Femur (tissue), 1 donor: ENCODE data around the gene CDKAL1.
A peak's percentile ranks its signal among the peaks of the same experiment; 100 is the strongest.
"Not testable (repeated sequence)": the region's sequence is repeated elsewhere in the genome, so short reads cannot be mapped to it uniquely, and the experiment has no call there.

Experiments used
- DNase-seq: peaks from one replicate; pipeline ENCODE4 v3.0.0-alpha.2; 2017

CDKAL1 gene

DNA sequence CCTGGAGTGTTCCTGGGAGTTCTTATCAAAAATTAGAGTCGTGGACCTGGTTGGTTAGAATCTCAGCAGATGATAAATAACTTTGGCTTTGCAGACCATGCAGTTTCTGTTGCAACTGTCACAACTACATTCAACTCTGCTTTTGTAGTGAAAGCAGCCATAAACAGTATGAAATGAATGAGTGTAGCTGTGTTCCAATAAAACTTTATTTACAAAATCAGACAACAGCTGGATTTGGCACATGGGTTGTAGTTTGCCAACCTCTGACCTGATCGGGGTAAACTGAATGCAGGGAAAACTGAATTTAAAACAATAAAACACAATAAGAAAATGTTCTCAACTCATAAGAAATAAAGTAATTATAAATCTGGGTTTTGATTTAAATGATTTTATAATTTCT, 513.8 kb downstream of the CDKAL1 start:
- no peak for DNase-seq

DNA sequence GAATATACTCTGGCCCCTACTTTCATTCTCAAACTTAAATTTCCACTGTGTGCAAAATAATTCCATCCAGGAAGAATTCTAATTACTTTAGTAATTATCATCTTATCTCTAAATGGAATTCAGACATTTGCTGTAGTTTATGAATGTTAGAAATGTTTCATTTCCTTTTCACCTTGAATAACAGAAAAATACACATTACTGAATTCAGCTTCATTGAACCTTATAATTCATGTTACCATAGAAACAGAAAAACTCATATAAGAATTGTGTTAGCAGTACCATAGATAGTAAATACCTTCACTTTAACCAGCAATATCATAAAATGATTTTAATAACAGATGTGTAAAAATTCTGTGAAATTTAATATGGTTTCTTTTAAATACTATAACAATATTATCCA, 514.9 kb downstream of the CDKAL1 start:
- no peak for DNase-seq

DNA sequence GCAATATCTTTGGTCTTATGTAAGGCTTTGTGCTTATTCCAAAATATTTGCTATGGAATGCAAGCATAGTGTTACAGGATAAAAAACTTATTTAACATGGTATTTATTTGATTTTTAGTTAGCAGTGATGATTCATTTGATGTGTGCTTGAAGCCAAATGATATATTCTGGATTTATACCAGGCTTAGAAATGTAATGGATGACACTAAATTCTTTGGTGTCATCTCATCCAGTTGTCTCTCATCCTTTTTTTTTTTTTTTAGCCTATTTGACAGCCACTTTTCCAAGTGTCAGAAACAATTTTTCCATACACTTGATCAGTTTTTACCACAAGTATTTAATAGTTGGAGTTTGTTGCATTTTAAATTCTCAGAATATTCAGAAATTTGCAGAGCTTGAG, 515.3 kb downstream of the CDKAL1 start:
- no peak for DNase-seq

DNA sequence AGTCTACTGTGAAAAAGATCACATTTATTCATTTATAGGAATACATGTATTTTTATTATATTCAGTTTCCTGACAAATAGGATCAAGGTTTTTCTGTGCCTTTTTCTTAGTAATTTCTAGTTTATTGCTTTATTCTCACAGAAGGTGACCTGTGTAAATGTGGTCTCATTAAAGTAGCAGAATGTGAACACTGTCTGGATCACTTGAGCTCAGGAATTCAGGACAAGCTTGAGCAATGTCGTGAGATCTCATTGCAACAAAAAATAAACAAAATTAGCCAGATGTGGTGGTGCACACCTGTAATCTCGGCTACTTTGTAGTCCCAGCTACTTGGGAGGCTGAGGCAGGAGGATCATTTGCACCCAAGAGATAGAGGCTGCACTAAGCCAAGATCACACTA, 516.7 kb downstream of the CDKAL1 start:
- DNase-seq = no peak

DNA sequence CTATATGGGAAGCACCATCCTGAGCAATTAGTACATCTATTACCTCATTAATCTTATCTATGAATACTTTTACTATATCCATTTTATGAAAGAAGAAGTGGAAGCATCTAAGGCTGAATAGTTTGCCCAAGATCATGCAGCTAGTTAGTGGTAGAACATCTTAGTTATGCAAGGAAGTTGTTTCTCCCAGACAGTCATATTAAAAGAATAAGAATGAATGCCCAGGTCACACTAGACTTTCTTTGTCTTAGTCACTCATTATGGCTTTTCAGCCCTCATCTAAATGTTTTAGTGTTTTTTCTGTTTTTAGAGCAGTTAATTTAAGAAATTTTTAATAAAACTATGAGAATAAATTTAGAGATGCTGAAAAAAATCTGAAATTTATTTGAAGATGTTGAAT, 517.5 kb downstream of the CDKAL1 start:
- no peak for DNase-seq

DNA sequence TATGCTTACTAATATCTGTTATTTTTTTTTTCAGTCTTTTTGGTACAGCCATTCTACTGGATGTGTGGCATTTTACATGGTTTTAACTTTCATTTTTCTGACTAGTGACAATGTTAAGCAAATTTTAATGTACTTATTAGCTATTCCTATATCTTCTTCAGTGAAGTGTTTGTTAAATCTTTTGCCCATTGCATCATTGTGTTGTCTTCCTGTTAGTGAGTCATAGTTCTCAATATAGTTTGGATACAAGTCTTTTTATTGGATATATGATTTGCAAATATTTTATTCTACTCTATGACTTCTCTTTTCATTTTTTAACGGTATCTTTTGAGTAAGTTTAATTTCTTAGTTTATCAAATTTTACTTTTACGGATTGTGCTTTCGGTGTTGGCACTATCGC, 519.4 kb downstream of the CDKAL1 start:
- no peak for DNase-seq

DNA sequence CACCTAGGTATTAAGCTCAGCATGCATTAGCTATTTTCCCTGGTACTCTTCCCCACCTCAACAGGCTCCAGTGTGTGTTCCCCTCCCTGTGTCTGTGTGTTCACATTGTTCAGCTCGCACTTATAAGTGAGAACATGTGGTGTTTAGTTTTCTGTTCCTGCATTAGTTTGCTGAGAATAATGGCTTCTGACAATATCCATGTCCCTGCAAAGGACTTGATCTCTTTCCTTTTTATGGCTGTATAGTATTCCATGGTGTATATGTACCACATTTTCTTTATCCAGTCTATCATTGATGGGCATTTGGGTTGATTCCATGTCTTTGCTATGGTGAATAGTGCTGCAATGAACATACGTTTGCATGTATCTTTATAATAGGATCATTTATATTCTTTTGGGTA, 521.2 kb downstream of the CDKAL1 start:
- not testable (repeated sequence) for DNase-seq

DNA sequence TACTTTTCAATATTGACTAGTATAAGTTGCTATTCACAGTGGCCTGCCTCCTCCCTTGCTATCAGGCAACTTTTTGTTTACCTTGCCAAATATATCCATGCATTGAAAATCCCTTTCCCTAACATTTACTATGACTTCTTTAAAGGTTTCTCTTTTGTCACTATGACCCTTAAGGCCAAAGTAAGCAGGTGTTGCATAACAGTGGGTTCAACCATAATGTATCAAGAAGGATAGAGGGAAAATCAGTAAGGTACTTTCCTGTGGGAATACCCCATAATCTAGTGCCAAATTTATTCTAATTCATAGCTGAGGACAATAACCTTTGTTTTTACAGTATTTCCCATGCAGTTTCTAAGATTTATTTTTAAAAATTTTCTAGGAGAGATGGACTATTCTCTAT, 527.6 kb downstream of the CDKAL1 start:
- DNase-seq = no peak

DNA sequence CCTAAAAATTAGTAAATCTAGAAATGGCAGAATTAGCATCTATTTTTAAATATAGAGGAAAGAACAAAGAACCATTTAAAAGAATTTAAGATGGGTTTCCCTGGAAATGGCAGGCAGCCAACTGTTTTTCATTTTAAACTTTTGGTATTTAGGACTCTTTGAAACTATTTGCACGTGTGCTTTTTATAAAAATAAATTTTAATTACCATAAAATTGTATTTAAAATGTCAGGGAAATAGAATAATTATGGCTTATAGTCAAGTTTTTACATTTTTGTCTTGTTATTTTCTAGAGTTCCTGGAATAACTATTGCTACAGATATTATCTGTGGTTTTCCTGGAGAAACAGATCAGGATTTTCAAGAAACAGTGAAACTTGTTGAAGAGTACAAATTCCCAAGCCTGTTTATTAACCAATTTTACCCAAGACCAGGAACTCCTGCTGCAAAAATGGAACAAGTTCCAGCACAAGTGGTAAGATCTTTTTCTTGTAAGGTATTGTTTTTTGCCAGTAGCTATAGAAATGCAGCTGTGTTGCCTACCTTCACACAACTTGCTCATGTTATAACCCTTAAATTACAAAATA, 530.6 kb downstream of the CDKAL1 start:
- DNase-seq = no peak

DNA sequence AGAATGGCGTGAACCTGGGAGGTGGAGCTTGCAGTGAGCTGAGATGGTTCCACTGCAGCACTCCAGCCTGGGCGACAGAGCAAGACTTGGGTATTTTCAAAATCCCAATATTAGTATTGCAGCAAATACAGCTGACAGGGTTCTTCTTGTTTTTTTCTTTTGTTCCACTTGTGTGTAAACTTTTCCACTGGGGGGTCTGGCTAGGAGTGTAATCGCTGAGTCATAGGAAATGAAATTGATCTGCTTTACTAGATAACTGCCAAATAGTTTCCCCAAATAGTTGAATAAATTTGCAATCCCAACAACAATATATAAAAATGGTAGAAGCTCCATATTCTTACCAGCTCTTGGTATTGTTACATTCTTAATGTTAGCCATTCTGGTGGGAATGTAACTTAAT, 533.3 kb downstream of the CDKAL1 start:
- no peak for DNase-seq

DNA sequence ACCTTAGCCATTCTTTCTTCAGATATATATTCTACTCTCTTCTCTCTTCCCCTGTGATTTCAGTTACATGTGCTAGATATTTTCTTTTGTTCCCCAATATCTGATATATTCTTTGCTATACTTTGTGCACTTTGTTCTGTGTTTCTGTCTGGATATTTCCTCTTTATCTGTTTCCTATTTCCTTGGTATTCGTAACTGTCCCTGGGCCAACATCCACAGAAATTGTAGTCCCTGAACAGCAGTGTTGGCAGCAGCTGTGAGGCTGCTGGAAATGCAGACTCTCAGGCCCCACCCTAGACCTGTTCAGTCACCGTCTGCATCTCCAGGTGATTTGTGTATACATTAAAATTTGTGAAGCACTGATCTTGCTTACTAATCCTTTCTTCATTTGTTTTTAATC, 536.4 kb downstream of the CDKAL1 start:
- no peak for DNase-seq

DNA sequence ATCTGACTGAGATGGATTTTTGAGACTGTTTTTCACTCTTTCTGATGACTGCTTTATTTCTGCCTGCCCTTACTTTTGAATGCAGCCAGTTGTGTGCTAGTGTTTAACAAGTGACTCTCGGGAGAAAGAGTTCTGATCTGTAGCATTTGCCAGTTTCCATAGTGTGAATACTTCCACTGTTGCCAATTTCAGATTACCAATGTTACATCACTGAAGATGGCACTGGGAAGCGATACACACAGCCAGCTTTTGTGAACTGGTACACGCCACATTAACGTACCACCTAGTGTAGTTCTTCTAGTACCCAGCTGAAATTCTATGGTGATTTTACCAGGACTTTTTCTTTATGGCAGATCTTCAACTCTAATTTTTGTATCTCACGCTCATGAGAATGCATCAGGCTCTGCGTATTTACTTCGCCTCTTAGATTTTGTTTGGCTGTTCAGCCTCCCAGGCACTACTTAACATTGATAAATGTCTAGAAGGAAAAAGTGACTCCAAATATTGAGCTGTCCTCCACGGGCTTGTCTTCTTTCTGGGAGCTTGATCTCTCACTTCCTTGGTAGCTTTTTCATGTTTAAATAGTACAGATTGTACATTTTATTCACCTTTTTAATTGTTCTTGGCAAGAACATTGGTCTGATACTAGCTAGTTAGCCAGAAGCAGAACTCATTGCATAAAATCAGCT, 537.7 kb downstream of the CDKAL1 start:
- DNase-seq = no peak

DNA sequence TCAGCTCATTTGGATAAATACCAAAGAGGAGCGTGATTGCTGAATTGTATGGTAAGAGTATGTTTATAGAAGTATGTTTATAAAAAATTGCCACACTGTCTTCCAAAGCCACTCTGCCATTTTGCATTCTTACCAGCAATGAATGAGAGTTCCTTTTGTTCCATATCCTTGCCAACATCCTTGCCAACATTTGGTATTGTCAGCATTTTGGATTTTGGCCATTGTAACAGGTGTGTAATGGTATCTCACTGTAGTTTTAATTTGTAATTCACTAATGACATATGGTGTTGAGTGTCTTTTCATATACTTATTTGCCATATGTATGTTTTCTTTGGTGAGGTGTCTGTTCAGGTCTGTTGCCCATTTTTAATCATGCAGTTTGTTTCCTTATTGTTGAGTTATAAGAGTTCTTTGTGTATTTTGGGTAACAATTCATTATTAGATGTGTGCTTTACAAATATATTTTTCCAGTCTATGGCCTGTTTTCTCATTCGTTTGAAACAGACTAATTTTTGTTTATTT, 539.1 kb downstream of the CDKAL1 start:
- DNase-seq = no peak

DNA sequence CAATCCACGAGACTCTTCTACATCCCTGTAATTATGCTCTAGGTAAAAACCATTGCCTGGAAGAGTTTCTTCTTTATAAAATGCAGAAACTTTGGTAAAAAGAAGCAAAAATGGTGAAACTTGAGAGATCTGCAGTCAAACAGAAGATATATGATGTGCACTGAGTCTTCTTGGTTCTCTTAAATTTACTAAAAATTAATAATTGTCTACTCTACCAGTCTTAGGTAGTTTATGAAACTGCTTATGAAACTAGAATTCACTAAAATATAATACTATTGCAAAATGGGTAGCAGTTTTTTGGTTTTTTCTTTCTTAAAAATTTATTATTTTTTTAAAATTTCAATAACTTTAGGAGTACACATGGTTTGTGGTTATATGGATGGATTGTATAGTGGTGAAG, 540.2 kb downstream of the CDKAL1 start:
- DNase-seq = no peak

DNA sequence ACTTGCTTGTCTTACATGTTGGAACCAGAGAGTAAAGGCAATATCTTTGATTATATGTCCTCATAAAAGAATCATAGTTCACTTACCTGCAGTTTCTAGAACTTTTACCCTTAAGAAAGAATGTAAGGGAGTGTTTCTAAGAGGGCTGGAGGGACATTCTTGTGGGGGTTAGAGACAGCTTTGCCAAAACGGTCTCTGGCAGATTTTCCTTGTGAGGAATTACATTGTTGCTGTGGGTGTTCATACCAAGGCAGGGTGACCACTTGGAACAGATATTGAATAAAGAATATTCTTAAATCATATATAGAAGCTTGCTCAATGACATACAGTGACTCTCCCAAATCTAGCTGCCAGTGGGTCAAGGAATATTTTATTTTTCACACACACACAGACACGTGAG, 541.7 kb downstream of the CDKAL1 start:
- DNase-seq = no peak

DNA sequence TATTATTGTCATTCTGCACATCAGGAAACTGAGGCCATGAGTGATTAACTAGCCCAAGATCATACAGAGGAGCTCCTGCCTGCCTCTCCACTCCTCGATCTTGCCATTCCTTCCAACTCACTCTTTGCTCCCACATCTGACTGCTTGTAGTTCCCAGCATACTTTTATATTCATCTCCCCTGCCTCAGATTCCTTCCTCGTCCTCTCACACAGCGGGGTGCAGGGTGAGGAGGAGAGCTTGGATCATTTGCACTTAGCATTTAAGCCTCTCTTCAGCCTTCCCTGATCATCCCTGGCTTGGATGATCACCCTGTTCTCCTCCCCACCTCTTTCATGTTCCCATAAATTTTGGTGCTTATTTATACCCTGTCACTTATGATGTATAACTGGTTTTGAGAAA, 544.2 kb downstream of the CDKAL1 start:
- no peak for DNase-seq

DNA sequence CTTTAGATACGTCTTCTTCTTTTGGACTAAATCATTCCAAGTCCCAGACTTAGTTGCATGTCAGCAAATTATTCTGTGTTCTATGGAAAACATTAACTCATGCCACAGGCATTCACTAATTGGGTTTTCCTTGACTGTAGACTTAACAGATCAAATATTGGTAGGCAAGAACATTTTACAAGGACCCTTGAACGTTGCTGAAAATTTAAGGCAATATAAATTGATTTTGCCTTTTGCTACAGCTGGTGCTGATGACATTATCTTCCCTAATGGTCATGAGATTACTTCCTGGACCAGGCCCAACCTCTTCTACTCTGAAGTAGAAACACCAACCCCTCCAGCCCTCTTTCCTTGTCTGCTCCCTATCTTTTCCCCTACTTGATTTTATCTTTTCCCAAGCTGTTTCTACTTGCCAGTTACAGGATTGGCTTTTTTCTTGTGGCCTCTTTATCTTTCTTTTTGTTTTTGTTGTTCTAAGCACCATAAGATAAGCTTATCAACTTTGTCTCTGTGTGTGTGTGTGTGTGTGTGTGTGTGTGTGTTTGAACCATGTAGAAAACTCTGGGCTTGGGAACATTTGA, 545.3 kb downstream of the CDKAL1 start:
- no peak for DNase-seq

DNA sequence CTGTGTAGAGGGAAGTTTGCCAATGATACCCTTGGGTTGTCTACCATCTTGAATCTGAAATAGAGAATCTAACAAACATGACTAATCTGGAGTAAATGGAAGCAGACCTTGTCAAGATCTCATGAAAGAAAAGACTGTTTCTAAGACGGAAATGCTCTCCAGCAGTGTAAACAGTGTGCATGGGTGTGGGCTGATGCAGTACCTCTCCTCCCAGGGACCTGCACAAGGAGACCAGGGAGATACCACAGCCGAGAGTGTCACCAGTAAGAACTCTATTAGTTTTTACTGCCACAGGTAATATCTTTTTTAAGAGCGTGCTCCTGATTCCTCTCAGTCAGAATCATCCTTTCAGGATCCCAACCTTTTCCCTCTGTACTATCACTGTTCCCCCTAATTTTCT, 546.0 kb downstream of the CDKAL1 start:
- DNase-seq = no peak

DNA sequence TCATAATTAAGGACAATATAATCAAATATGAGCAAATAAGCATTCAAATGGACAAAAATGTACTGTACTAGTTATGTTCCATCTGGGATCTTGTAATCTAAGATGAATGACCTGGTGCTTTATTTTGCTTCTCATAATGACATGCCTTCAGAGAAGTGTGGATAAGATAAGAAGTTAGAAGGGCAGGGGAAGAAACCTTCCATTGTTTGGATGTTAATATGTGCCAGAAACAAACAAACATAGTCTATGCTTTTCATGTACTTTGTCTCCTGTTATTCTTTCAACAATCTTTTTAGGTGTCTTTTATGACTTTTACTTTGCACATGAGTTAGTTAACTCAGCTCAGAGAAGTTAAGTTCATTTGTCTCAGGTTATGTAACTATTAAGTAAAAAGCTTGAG, 547.8 kb downstream of the CDKAL1 start:
- no peak for DNase-seq

DNA sequence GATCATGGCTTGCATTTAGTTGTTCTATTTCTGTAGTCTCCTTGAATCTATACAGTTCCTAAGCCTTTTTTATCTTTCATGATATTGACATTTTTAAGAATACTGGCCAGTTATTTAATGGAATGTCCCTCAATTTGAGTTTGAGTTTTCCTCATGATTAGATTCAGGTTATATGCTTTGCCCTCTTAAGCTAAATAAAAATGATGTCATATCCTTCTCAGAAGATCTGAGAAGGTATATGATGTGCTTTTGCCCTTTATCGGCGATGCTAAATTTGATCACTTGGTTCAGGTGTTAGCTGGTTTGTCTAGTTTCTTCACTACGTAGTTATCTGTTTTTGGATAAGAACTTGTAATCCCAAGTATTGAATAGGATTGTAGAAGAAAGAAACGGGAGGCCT, 549.5 kb downstream of the CDKAL1 start:
- DNase-seq = no peak

DNA sequence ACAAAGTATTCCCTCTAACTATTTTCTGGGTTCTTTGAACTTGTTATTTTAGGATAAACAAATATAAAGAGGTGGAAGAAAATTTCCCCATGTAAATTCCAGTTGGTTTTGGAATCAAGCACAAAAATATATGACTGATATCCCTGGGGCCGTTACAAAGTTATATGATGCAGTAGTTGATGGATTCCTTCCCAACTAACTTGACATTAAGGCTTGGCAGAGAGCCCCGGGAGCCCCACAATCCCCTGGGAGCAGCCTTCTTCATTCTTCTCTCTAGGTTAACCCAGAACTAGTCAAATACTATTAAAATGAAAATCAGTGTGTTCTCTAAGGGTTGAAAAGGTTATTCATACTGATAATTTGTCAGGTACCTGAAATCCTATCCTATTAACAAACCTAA, 550.4 kb downstream of the CDKAL1 start:
- DNase-seq = peak; percentile 28

DNA sequence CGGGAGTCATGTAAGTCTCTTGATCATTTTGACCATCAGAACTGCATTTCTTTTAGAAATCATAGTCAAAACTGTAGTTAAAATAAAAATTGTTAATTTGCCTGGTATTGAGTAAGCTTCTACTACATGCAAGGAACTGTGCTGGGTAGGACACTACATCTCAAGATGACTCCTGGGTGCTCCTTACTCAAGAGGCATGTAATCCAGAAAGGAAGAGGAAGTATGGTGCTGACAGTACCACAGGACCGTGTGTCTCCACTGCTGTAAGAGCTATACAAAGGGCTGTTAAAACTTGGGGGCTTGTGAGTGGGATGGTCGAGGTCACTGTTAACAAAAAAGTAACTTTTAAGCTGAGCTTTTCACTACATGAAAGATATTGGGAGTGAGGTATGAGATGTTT, 551.0 kb downstream of the CDKAL1 start:
- DNase-seq = no peak

DNA sequence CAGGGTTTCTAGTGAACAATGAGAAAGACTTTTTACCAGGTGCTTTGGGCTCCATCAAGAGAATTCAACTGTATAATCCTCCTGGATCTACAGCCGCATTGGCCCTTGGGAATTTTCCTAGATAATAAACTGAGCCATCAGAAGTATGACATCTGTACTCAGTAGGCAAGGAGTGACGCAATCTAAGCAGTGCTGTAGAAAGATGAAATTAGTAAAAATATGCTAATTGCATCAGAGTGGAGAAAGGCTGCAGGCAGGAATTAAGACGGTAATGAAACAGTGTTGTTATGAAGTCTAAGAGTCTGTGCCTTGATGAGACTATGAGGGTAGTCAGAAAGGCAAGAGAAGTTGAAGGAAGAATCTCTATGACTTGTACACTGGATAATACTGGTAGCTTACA, 551.4 kb downstream of the CDKAL1 start:
- no peak for DNase-seq

DNA sequence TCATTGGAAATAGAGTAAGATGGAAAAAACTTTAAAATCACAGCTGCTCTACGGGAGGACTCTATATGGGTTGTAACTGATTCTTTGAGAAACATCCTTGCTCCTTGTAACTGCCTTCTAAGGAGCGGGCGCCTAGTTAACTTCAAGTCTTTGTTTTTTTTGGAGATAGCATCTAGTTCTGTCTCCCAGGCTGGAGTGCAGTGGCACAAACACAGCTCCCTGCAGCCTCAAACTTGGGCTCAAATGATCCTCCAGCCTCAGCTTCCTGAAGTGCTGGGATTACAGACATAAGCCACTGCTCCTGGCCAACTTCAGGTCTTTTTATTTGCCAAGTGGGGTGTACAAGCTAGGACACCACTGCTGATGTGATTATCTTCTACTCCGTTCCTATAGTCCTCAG, 552.9 kb downstream of the CDKAL1 start:
- no peak for DNase-seq

DNA sequence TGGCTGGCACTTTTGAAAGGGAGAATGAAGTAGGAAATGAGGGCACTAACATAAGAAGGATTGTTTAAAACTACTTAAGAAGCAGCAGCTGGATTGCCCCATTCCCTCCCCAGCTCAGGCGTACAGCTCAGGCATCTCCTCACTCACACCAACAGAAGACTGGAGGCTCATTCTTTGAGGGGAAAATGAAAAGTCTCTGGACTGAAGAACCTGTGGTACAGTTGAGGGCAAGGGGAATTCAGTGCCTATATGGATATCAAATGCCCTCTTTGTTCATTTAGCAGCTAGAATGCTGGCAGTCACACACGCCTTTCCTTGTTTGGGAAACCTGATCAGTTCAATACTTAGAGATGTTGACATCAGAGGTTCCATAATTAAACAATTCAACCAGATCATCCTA, 557.2 kb downstream of the CDKAL1 start:
- no peak for DNase-seq
